Stomach (tissue), 9 donors: ENCODE results near the gene HAUS5. TPM values are rescaled to one million over a fixed set of nuclear protein-coding genes. Genes with fewer than 3 reads are reported as not detected.

Source experiments
- DNase-seq, 2 donors: peaks; one replicate each; pipeline versions ENCODE4 v3.0.0 to v3.0.0-alpha.2; 2013 to 2019
- H3K27ac ChIP-seq, 5 donors: fragments of 200-600 bp in 4 of 5; sonication (generic) in 4 of 5; one replicate each; pipeline ENCODE4 v1.5.1; 2013 to 2019; ENCODE audit warnings: mild to moderate bottlenecking in 1 of 5, moderate library complexity in 1 of 5
- H3K27me3 ChIP-seq, 3 donors: fragments of 200-600 bp; sonication (generic); one replicate each; pipeline ENCODE4 v1.5.1; 2017 to 2019; ENCODE audit warnings: mixed run types in 1 of 3
- H3K36me3 ChIP-seq, 4 donors: fragments of 200-600 bp; sonication (generic); 1 replicate in 3 of 4; 2 replicates in 1 of 4; pipeline ENCODE4 v1.5.1; 2016 to 2019
- H3K4me1 ChIP-seq, 4 donors: fragments of 200-600 bp; sonication (generic); one replicate each; pipeline ENCODE4 v1.5.1; 2016 to 2019
- H3K4me3 ChIP-seq, 4 donors: fragments of 200-600 bp; sonication (generic) in 3 of 4; one replicate each; pipeline ENCODE4 v1.5.1; 2016 to 2019; ENCODE audit warnings: mild to moderate bottlenecking in 1 of 4
- H3K9me3 ChIP-seq, 4 donors: fragments of 200-600 bp; sonication (generic); one replicate each; pipeline ENCODE4 v1.5.1; 2016 to 2019
- EP300 ChIP-seq: sonication (generic); formaldehyde crosslinking; IDR thresholded peaks from one replicate; pipeline ENCODE4 v1.6.1; 2017; ENCODE audit warnings: antibody characterized with exemption
- POLR2A ChIP-seq, 4 donors: fragments of 450-650 bp; IDR thresholded peaks; one replicate each; pipeline ENCODE4 v1.6.1; 2016; ENCODE audit warnings: antibody characterized with exemption in 4 of 4, control low read depth in 2 of 4, mild to moderate bottlenecking in 1 of 4, moderate library complexity in 1 of 4
- POLR2AphosphoS5 ChIP-seq, 3 donors: sonication (generic); formaldehyde crosslinking; IDR thresholded peaks; one replicate each; pipeline ENCODE4 v1.6.1; 2016; ENCODE audit warnings: antibody characterized with exemption in 3 of 3
- whole genome bisulfite sequencing, 5 donors: extraction: QIAGEN DNeasy Blood & Tissue Kit in 3 of 5; methylation state at CpG; one replicate each; pipeline versions ENCODE4 v1.1.5 to v1.1.7; 2013 to 2018; 5-methylcytosine and 5-hydroxymethylcytosine counted together
- intact Hi-C: fragments of 100-400 bp; cut with DNase I; formaldehyde crosslinking; loops from one replicate; pipeline ENCODE4 v1.15.1; 2023; ENCODE audit warnings: low total_unique reads
- polyA plus RNA-seq, 3 donors: library from polyadenylated mRNA; stranded (reverse); fragments of 200-250 nt; gene quantifications; one replicate each; pipeline ENCODE4 v1.2.3, GENCODE V29; 2013
- total RNA-seq, 5 donors: library from RNA; depleted of rRNA; stranded (reverse); fragments of >200 nt; gene quantifications; one replicate each; pipeline versions ENCODE4 v1.1.0 to v1.2.3, GENCODE V29; 2014 to 2016
- TF ChIP-seq, protein P1 (sequence below), 7 experiments: fragments of 450-650 bp in 4 of 7; fragments of 200-600 bp in 3 of 7; sonication (generic) in 3 of 7; IDR thresholded peaks; one replicate each; pipeline ENCODE4 v1.5.1; 2016 to 2019; ENCODE audit warnings: antibody characterized with exemption in 7 of 7, control low read depth in 2 of 7, mild to moderate bottlenecking in 1 of 7
- donor health status: healthy with polysubstance abuse.
- donor health status: Bipolar disorder and iron deficiency.
- donor health status: healthy.

The HAUS5 gene
- total and polyA plus RNA-seq, 8 donors: 4.1 to 23.2 (median 5.1) TPM

DNA sequence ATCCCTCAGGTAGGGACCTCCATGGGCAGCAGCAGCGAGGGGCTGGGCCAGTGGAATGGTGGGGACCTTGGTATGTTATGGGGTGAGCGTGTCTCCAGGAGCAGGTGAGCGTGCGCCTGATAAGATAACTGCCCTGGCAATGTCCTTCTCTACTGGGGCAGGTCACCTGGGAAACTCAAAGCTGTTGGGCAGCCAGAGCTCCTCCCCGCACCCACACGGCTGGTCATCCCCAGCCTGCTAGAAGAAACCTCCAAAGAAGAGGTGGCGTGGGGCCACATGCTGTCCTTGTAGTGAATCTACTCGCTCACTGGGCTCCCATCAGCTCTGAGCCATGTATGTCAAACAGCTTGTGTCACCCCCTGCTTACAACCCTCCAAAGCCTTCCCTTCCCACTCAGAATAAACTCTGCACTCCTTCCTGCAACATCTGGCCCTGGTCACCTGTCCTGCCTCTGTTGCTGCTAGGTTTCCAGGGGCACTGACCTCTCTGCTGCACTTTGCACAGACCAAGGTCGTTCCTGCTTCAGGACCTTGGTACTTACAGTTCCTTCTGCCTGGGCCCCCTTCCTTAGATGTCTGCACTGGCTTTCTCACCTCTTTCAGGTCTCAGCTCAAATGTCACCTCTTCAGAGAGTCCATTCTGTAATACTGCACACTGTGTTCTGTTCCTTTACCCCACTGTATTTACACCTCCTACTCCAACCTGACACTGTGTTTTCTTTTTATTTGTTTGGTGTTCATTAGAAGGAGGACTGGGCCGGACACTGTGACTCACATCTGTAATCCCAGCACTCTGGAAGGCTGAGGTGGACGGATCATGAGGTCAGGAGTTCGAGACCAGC, 47.3 kb upstream of the HAUS5 start:
- Histone ChIP-seq H3K9me3 (no peaks in the 10 kb centered on the region), H3K4me1 (no peaks in the 10 kb centered on the region), H3K27ac (peak overlapping the region in 1 of 5 donors; percentile 7), H3K36me3 (no peaks in the 10 kb centered on the region), H3K4me3 (no peak overlapping the region), H3K27me3 (peaks cover 0 to 63% (median 18%) of the 10 kb centered on the region in 3 donors)
- TF ChIP-seq POLR2AphosphoS5 (IDR thresholded peaks at IDR 0.05) (no peak), POLR2A (IDR thresholded peaks at IDR 0.05) (no peak), EP300 (no peak)
- TF ChIP-seq, protein P1, sequence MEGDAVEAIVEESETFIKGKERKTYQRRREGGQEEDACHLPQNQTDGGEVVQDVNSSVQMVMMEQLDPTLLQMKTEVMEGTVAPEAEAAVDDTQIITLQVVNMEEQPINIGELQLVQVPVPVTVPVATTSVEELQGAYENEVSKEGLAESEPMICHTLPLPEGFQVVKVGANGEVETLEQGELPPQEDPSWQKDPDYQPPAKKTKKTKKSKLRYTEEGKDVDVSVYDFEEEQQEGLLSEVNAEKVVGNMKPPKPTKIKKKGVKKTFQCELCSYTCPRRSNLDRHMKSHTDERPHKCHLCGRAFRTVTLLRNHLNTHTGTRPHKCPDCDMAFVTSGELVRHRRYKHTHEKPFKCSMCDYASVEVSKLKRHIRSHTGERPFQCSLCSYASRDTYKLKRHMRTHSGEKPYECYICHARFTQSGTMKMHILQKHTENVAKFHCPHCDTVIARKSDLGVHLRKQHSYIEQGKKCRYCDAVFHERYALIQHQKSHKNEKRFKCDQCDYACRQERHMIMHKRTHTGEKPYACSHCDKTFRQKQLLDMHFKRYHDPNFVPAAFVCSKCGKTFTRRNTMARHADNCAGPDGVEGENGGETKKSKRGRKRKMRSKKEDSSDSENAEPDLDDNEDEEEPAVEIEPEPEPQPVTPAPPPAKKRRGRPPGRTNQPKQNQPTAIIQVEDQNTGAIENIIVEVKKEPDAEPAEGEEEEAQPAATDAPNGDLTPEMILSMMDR (IDR thresholded peaks at IDR 0.05): no peak
- intact Hi-C loops: no loop called here
- 49 to 66% (median 56%) methylated on average over 10 to 12 of the region's 12 CpGs for WGBS, 5 donors
- no peak for DNase-seq

DNA sequence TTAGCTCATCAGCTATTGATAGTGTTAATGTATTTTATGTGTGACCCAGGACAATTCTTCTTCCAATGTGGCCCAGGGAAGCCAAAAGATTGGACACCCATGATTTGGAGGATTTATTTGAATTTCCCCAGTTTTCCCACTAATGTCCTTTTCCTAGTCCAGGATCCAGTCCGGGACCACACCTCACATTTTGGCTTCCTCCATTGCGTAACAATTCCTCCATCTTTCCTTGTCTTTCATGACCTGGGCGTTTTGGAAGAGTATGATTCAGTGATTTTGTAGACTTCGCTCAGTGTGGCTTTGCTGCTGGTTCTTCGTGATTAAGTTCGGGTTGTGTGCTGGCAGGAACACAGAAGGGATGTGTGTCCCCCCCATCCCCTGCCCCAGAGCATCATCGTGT, 45.8 kb upstream of the HAUS5 start:
- H3K9me3 ChIP-seq: no peaks in the 10 kb centered on the region
- no peaks in the 10 kb centered on the region for H3K36me3 ChIP-seq
- 81 to 86% (median 84%) methylated on average over 7 of the region's 7 CpGs for WGBS, 5 donors
- no peaks in the 10 kb centered on the region for H3K4me1 ChIP-seq
- intact Hi-C loops: no loop called here
- H3K27me3 ChIP-seq: peaks cover 0 to 55% (median 17%) of the 10 kb centered on the region in 3 donors
- no peak overlapping the region for H3K27ac ChIP-seq
- DNase-seq: no peak
- no peak overlapping the region for H3K4me3 ChIP-seq
- TF ChIP-seq, protein P1 (IDR thresholded peaks at IDR 0.05): no peak
- TF ChIP-seq POLR2AphosphoS5 (IDR thresholded peaks at IDR 0.05) (no peak), EP300 (no peak), POLR2A (IDR thresholded peaks at IDR 0.05) (no peak)

DNA sequence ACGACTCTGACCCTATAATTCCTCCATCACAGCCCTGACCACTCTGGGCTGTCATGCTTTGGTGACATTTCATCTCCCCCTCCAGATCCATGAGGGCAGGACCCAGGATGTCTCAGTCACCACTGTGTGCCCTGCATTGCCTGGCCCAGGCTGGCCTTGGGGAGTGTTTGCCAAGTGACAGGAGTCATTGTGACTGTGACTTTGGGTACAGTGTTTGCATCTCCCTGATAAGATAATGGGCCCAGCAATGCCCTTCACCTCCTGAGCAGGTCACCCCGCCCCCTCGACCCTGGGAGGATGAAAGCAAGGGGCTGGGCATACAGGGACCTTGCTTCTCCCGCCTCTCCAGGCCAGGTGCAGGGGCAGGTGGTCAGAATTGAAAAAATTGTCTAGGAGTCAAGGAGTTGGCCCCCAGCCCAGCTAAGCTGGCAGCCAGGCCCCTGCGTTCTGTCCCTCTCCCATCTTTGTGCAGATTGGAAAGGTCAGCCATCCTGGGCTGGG, 43.2 kb upstream of the HAUS5 start:
- 26 to 44% (median 33%) methylated on average over 5 of the region's 5 CpGs for WGBS, 5 donors
- H3K4me3 ChIP-seq: no peak overlapping the region
- H3K36me3 ChIP-seq: no peaks in the 10 kb centered on the region
- H3K27me3 ChIP-seq: peaks cover 0 to 33% (median 5%) of the 10 kb centered on the region in 3 donors
- peaks cover 0 to 5% (median 0%) of the 10 kb centered on the region in 4 donors for H3K9me3 ChIP-seq
- DNase-seq: peak in 1 of 2 donors; percentile 57
- no peaks in the 10 kb centered on the region for H3K4me1 ChIP-seq
- peak overlapping the region in 1 of 5 donors; percentile 17 for H3K27ac ChIP-seq
- TF ChIP-seq EP300 (no peak), POLR2AphosphoS5 (IDR thresholded peaks at IDR 0.05) (peak in 2 of 3 donors; percentile 10 to 11)
- intact Hi-C loops: no loop called here

DNA sequence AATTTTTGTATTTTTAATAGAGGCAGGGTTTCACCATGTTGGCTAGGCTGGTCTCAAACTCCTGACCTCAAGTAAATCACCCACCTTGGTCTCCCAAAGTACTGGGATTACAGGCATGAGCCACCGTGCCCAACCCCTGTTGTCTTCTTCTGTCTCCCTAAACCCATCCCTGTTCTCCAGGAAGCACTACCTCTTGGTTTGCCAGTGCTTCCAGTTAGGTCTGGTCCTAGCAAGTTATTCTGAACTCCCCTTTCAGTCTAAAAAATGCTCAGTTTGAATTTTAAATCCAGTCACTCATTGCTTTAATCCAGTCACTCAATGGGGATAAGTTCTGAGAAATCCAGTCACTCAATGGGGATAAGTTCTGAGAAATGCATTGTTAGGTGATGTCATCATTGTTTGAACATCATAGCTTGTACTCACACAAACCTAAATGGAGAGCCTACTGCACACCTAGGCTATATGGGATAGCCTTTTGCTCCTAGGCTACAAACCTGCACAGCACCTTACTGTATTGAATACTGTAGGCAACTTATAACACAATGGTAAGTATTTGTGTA, 41.0 kb upstream of the HAUS5 start:
- Histone ChIP-seq H3K27ac (no peak overlapping the region), H3K9me3 (peaks cover 6 to 21% (median 13%) of the 10 kb centered on the region in 4 donors), H3K4me3 (no peak overlapping the region), H3K4me1 (no peaks in the 10 kb centered on the region), H3K36me3 (no peaks in the 10 kb centered on the region), H3K27me3 (peaks cover 0 to 22% (median 0%) of the 10 kb centered on the region in 3 donors)
- TF ChIP-seq POLR2AphosphoS5 (IDR thresholded peaks at IDR 0.05) (no peak), POLR2A (IDR thresholded peaks at IDR 0.05) (no peak), EP300 (no peak)
- TF ChIP-seq, protein P1 (IDR thresholded peaks at IDR 0.05): no peak
- 78 to 92% (median 88%) methylated on average over 1 of the region's 1 CpG for WGBS, 5 donors
- intact Hi-C loops: no loop called here
- no peak for DNase-seq
